Small intestine (tissue), 7 donors: Measurements from ENCODE around the gene PEAK1. TPM values are rescaled to one million over a fixed set of nuclear protein-coding genes. Genes with fewer than 3 reads are reported as not detected.

Experiments used
- DNase-seq, 2 donors: peaks; one replicate each; pipeline versions ENCODE4 v3.0.0 to v3.0.0-alpha.2; 2013
- FAIRE-seq: peaks from 2 replicates; lab custom pipeline; 2012; peaks lifted over from hg19 to GRCh38; lab: Jason Lieb, UNC
- H3K27ac ChIP-seq, 3 donors: one replicate each; pipeline ENCODE4 v1.5.1; 2013; ENCODE audit warnings: low read length in 2 of 3, mild to moderate bottlenecking in 2 of 3, control low read depth in 1 of 3, inconsistent platforms in 1 of 3, low read depth in 1 of 3, moderate library complexity in 1 of 3
- H3K27me3 ChIP-seq, 3 donors: one replicate each; pipeline ENCODE4 v1.6.1; 2013; ENCODE audit warnings: low read length in 3 of 3, inconsistent platforms in 1 of 3; ENCODE audit not compliant: control insufficient read depth in 3 of 3, insufficient read depth in 3 of 3
- H3K36me3 ChIP-seq, 3 donors: one replicate each; pipeline ENCODE4 v1.6.1; 2013; ENCODE audit warnings: low read length in 3 of 3, inconsistent platforms in 1 of 3, low read depth in 1 of 3, mild to moderate bottlenecking in 1 of 3, moderate library complexity in 1 of 3; ENCODE audit not compliant: control insufficient read depth in 3 of 3, insufficient read depth in 2 of 3
- H3K4me1 ChIP-seq, 3 donors: one replicate each; pipeline ENCODE4 v1.6.1; 2013; ENCODE audit warnings: low read length in 2 of 3, inconsistent platforms in 1 of 3, low read depth in 1 of 3, mild to moderate bottlenecking in 1 of 3, moderate library complexity in 1 of 3; ENCODE audit not compliant: control insufficient read depth in 3 of 3, insufficient read depth in 2 of 3
- H3K4me3 ChIP-seq, 3 donors: one replicate each; pipeline ENCODE4 v1.5.1; 2013; ENCODE audit warnings: low read length in 3 of 3, control low read depth in 1 of 3, inconsistent platforms in 1 of 3, low read depth in 1 of 3, mild to moderate bottlenecking in 1 of 3, moderate library complexity in 1 of 3
- H3K9me3 ChIP-seq, 2 donors: one replicate each; pipeline ENCODE4 v1.6.1; 2013; ENCODE audit warnings: low read depth in 1 of 2, low read length in 1 of 2; ENCODE audit not compliant: control insufficient read depth in 2 of 2, insufficient read depth in 1 of 2
- WGBS, 3 donors: extraction: QIAGEN DNeasy Blood & Tissue Kit; methylation state at CpG; one replicate each; pipeline ENCODE4 v1.1.7; 2013; 5-methylcytosine and 5-hydroxymethylcytosine counted together
- polyA plus RNA-seq, 4 donors: library from polyadenylated mRNA; stranded (reverse) in 3 of 4; unstranded in 1 of 4; fragments of 200-250 nt in 3 of 4; fragments of 120-200 nt in 1 of 4; gene quantifications; one replicate each; pipeline versions ENCODE4 v1.2.1 to v1.2.3, GENCODE V29; 2013
- donor health status: healthy with polysubstance abuse.
- donor health status: control.
- donor health status: control.
- donor health status: Bipolar disorder and iron deficiency.
- donor health status: healthy.

Gene PEAK1
- polyA plus RNA-seq, 4 donors = 1.4 to 24.8 (median 5.3) TPM

- no peak for DNase-seq
- Histone ChIP-seq H3K4me1 (peaks cover 0 to 39% (median 11%) of the 10 kb centered on the region in 3 donors), H3K27ac (no peak overlapping the region), H3K4me3 (no peak overlapping the region), H3K9me3 (peaks cover 0 to 39% of the 10 kb centered on the region in 2 donors), H3K27me3 (no peaks in the 10 kb centered on the region), H3K36me3 (peaks cover 0 to 13% (median 0%) of the 10 kb centered on the region in 3 donors)
- WGBS, 3 donors = 84 to 94% (median 84%) methylated on average over 1 of the region's 1 CpG
- no peak for FAIRE-seq
These were observed 279.7 kb downstream of the PEAK1 start for GRCh38 chr15:77140220-77140619.

GRCh38 chr15:77139312-77139711 is 280.6 kb downstream of the PEAK1 start:
- no peaks in the 10 kb centered on the region for H3K27me3 ChIP-seq
- H3K4me3 ChIP-seq = no peak overlapping the region
- FAIRE-seq = no peak
- 91 to 97% (median 91%) methylated on average over 2 of the region's 2 CpGs for WGBS, 3 donors
- no peak for DNase-seq
- peaks cover 0 to 39% of the 10 kb centered on the region in 2 donors for H3K9me3 ChIP-seq
- peaks cover 0 to 32% (median 7%) of the 10 kb centered on the region in 3 donors for H3K4me1 ChIP-seq
- H3K36me3 ChIP-seq = peaks cover 0 to 13% (median 0%) of the 10 kb centered on the region in 3 donors
- no peak overlapping the region for H3K27ac ChIP-seq

- H3K4me1 ChIP-seq = peaks cover 0 to 22% (median 0%) of the 10 kb centered on the region in 3 donors
- WGBS, 3 donors = 82 to 90% (median 86%) methylated on average over 2 of the region's 2 CpGs
- H3K36me3 ChIP-seq = peaks cover 0 to 17% (median 4%) of the 10 kb centered on the region in 3 donors
- no peaks in the 10 kb centered on the region for H3K27me3 ChIP-seq
- H3K4me3 ChIP-seq = no peak overlapping the region
- peak; percentile 21 to 45 for DNase-seq
- no peak for FAIRE-seq
- H3K27ac ChIP-seq = peak overlapping the region in 2 of 3 donors; percentile 20 to 66
- H3K9me3 ChIP-seq = peaks cover 0 to 39% of the 10 kb centered on the region in 2 donors
These were observed 281.8 kb downstream of the PEAK1 start for GRCh38 chr15:77138167-77138522.

- 96 to 98% (median 97%) methylated on average over 4 of the region's 4 CpGs for WGBS, 3 donors
- Histone ChIP-seq H3K36me3 (peaks cover 3 to 25% (median 5%) of the 10 kb centered on the region in 3 donors), H3K9me3 (peaks cover 0 to 34% of the 10 kb centered on the region in 2 donors), H3K27ac (no peak overlapping the region), H3K4me1 (peaks cover 0 to 15% (median 0%) of the 10 kb centered on the region in 3 donors), H3K4me3 (no peak overlapping the region), H3K27me3 (no peaks in the 10 kb centered on the region)
- DNase-seq (no peak), FAIRE-seq (no peak)
These were observed 284.7 kb downstream of the PEAK1 start for GRCh38 chr15:77135181-77135580.

GRCh38 chr15:77130315-77130930 is 289.5 kb downstream of the PEAK1 start:
- Histone ChIP-seq H3K27me3 (no peaks in the 10 kb centered on the region), H3K27ac (no peak overlapping the region), H3K9me3 (no peaks in the 10 kb centered on the region), H3K4me3 (no peak overlapping the region), H3K4me1 (peaks cover 0 to 8% (median 2%) of the 10 kb centered on the region in 3 donors), H3K36me3 (peaks cover 3 to 17% (median 5%) of the 10 kb centered on the region in 3 donors)
- WGBS, 3 donors = 89 to 98% (median 93%) methylated on average over 1 of the region's 1 CpG
- no peak for DNase-seq
- no peak for FAIRE-seq

GRCh38 chr15:77127626-77128025 is 292.3 kb downstream of the PEAK1 start:
- FAIRE-seq (no peak), DNase-seq (no peak)
- no peaks in the 10 kb centered on the region for H3K9me3 ChIP-seq
- peaks cover 0 to 10% (median 3%) of the 10 kb centered on the region in 3 donors for H3K36me3 ChIP-seq
- peak overlapping the region in 1 of 3 donors; percentile 58 for H3K27ac ChIP-seq
- H3K4me3 ChIP-seq = no peak overlapping the region
- WGBS, 3 donors = 92 to 94% (median 93%) methylated on average over 7 of the region's 7 CpGs
- H3K27me3 ChIP-seq = no peaks in the 10 kb centered on the region
- peaks cover 0 to 8% (median 2%) of the 10 kb centered on the region in 3 donors for H3K4me1 ChIP-seq

- 78 to 83% (median 78%) methylated on average over 3 of the region's 3 CpGs for WGBS, 3 donors
- DNase-seq (peak; percentile 33 to 66), FAIRE-seq (no peak)
- Histone ChIP-seq H3K36me3 (peaks cover 2 to 3% (median 2%) of the 10 kb centered on the region in 3 donors), H3K4me1 (peaks cover 0 to 8% (median 2%) of the 10 kb centered on the region in 3 donors), H3K4me3 (no peak overlapping the region), H3K9me3 (no peaks in the 10 kb centered on the region), H3K27ac (peak overlapping the region in 2 of 3 donors; percentile 32 to 58), H3K27me3 (no peaks in the 10 kb centered on the region)
These were observed 293.2 kb downstream of the PEAK1 start for GRCh38 chr15:77126529-77127326.

GRCh38 chr15:77123854-77124253 is 296.1 kb downstream of the PEAK1 start:
- 76 to 95% (median 88%) methylated on average over 1 of the region's 1 CpG for WGBS, 3 donors
- no peak for FAIRE-seq

More at GRCh38 chr15:77123854-77124253, 296.1 kb downstream of the PEAK1 start:
- Histone ChIP-seq H3K36me3 (peaks cover 0 to 2% (median 0%) of the 10 kb centered on the region in 3 donors), H3K4me3 (no peak overlapping the region), H3K27ac (no peak overlapping the region), H3K9me3 (no peaks in the 10 kb centered on the region), H3K4me1 (peaks cover 0 to 13% (median 2%) of the 10 kb centered on the region in 3 donors), H3K27me3 (no peaks in the 10 kb centered on the region)
- DNase-seq = no peak
